Testis (tissue), 2 donors: ENCODE measurements around the gene MFSD6.

Source experiments
- CTCF ChIP-seq, 3 experiments: fragments of 450-650 bp in 2 of 3; fragments of 200-600 bp in 1 of 3; sonication (generic) in 1 of 3; IDR thresholded peaks; one replicate each; pipeline ENCODE4 v1.5.1; 2016 to 2019; ENCODE audit warnings: antibody characterized with exemption in 3 of 3, mild to moderate bottlenecking in 2 of 3, moderate library complexity in 1 of 3
- POLR2A ChIP-seq: fragments of 450-650 bp; IDR thresholded peaks from one replicate; pipeline ENCODE4 v1.6.1; 2017; ENCODE audit warnings: antibody characterized with exemption, mild to moderate bottlenecking, moderate library complexity

DNA sequence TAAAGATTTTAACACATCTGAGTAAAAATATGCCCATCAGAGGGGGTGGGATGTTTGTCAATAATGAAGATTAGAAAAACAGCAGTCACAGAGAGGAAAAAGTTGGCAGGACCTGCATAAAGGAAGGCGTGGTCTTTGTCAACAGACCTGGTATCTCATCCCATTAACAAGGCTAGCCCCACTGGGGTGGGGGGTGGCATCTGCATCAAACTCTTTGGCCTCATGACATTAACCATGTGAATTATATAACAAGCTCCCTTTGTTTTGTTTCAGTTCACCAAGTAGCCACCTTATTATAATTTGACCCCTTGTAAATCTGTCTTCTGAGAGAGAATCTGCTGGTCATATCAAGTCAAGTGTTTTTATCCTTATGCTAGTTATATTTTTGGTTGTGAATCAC is 97.5 kb downstream of the MFSD6 start:
- TF ChIP-seq CTCF (IDR thresholded peaks at IDR 0.05) (no peak), POLR2A (no peak)
